Type B pancreatic cell (in vitro differentiated cells): ENCODE data around the gene MBD5. TPM values are rescaled to one million over a fixed set of nuclear protein-coding genes. Genes with fewer than 3 reads are reported as not detected.

ENCODE experiments used
- DNase-seq: peaks from one replicate; pipeline ENCODE4 v3.0.0; 2021; ENCODE audit warnings: mixed read lengths; ENCODE audit not compliant: unreplicated experiment; ENCODE audit errors: extremely low spot score
- H3K27ac Mint-ChIP-seq: 2 replicates; pipeline ENCODE4 v1.8.0; 2021; ENCODE audit warnings: mild to moderate bottlenecking, mixed read lengths
- H3K27me3 Mint-ChIP-seq: 2 replicates; pipeline ENCODE4 v1.8.0; 2021; ENCODE audit warnings: mixed read lengths
- H3K36me3 Mint-ChIP-seq: 2 replicates; pipeline ENCODE4 v1.8.0; 2021; ENCODE audit warnings: mixed read lengths
- H3K4me1 Mint-ChIP-seq: one replicate; pipeline ENCODE4 v1.8.0; 2021; ENCODE audit warnings: mixed read lengths; ENCODE audit not compliant: unreplicated experiment
- H3K4me3 Mint-ChIP-seq: 2 replicates; pipeline ENCODE4 v1.8.0; 2021; ENCODE audit warnings: mild to moderate bottlenecking, mixed read lengths
- H3K9me3 Mint-ChIP-seq: 2 replicates; pipeline ENCODE4 v1.8.0; 2021; ENCODE audit warnings: mixed read lengths
- total RNA-seq: library from RNA; stranded (reverse); gene quantifications from 2 replicates; pipeline ENCODE4 v1.2.1, GENCODE V29; 2021; ENCODE audit warnings: low replicate concordance
- TF ChIP-seq, protein P1 (sequence below): fragments of 200-600 bp; sonication (generic); conservative IDR thresholded peaks from 2 replicates; pipeline ENCODE4 v1.5.0; 2021; ENCODE audit warnings: antibody characterized with exemption, mild to moderate bottlenecking

Gene MBD5
- total RNA-seq, 1 donor from 2014 or later = 54.7 TPM

DNA sequence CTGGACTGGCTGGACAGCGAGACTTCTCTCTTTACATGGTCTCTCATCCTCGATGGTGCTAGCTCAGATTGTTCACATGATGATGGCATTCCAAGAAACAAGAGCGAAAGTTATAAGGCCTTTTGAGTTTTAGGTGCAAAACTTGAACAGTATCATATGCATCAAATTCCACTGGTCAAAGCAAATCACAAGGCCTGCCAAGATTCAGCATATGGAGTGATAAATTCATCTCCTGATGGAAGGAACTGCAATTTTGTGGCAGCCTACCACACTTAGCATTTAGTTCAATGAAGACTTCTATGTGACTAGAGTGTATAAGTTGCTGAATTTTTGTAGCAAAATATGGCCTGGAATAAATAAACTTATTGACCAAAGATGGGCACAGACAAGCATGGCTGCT, 429.6 kb downstream of the MBD5 start:
- Mint-ChIP-seq H3K27me3 (no peaks in the 10 kb centered on the region), H3K36me3 (no peaks in the 10 kb centered on the region), H3K27ac (no peak overlapping the region), H3K4me3 (no peak overlapping the region), H3K9me3 (no peaks in the 10 kb centered on the region), H3K4me1 (peaks cover 7% of the 10 kb centered on the region)
- no peak for DNase-seq
- TF ChIP-seq, protein P1, sequence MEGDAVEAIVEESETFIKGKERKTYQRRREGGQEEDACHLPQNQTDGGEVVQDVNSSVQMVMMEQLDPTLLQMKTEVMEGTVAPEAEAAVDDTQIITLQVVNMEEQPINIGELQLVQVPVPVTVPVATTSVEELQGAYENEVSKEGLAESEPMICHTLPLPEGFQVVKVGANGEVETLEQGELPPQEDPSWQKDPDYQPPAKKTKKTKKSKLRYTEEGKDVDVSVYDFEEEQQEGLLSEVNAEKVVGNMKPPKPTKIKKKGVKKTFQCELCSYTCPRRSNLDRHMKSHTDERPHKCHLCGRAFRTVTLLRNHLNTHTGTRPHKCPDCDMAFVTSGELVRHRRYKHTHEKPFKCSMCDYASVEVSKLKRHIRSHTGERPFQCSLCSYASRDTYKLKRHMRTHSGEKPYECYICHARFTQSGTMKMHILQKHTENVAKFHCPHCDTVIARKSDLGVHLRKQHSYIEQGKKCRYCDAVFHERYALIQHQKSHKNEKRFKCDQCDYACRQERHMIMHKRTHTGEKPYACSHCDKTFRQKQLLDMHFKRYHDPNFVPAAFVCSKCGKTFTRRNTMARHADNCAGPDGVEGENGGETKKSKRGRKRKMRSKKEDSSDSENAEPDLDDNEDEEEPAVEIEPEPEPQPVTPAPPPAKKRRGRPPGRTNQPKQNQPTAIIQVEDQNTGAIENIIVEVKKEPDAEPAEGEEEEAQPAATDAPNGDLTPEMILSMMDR = no peak

DNA sequence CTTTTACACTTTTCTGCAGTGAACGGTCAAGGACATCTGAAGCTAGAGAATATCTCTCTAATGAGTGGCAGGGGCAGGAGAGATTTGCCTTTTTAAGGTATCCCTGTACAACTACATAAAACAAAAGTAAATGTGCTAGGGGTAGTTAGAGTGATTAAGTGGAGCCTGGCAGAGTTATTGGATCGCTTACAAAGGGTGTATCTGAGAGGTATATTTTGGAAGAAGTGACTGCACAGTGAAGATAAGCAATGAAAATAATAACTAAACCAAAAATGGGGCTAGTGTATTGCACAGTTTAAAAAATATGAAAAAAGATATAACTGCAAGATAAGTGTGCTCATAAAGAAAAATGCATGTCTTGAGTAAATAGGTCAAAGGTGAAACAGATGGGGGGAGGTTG, 430.2 kb downstream of the MBD5 start:
- no peaks in the 10 kb centered on the region for H3K9me3 Mint-ChIP-seq
- no peak overlapping the region for H3K27ac Mint-ChIP-seq
- no peak overlapping the region for H3K4me3 Mint-ChIP-seq
- peaks cover 7% of the 10 kb centered on the region for H3K4me1 Mint-ChIP-seq
- H3K36me3 Mint-ChIP-seq = no peaks in the 10 kb centered on the region
- no peak for DNase-seq
- H3K27me3 Mint-ChIP-seq = no peaks in the 10 kb centered on the region
- TF ChIP-seq, protein P1 = no peak

DNA sequence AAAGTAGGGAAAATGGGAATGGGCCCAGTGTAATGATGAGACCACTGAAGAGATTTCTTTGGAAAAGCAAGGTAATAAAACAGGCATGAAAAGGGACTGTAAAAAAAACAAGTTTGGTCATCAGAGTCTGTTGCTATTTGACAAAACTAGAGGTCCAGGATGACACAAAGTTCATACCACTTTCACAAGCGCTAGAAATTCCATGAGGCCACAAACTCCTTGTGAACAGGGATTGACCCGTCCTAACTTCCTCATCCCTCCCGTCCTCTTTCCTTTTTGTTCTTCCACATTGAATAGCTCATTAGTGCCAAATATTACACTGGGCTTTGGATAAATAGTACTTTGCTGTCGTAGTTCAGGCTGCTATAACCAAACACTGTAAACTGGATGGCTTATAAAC, 434.9 kb downstream of the MBD5 start:
- H3K36me3 Mint-ChIP-seq = peaks cover 4% of the 10 kb centered on the region
- H3K27me3 Mint-ChIP-seq = no peaks in the 10 kb centered on the region
- no peak for DNase-seq
- H3K4me1 Mint-ChIP-seq = peaks cover 7% of the 10 kb centered on the region
- no peak overlapping the region for H3K27ac Mint-ChIP-seq
- no peak overlapping the region for H3K4me3 Mint-ChIP-seq
- H3K9me3 Mint-ChIP-seq = no peaks in the 10 kb centered on the region
- TF ChIP-seq, protein P1 = no peak

DNA sequence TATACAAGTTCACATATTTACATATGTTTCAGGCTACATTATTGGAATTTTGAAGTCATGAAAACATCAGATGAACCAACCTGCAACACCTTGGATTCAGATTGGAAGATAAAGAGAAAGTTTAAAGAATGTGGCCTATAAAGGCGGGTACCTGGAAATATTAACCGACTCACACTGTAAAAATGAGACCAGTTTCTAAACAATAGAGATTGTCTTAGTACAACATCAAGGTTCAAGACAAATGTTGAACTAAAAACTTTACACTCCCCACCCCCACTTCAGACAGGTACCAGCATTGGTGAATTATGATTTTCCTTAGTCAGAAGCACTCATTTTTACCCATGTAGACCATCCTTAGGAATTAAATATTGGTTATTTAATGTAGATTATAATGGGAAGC, 437.3 kb downstream of the MBD5 start:
- no peaks in the 10 kb centered on the region for H3K4me1 Mint-ChIP-seq
- no peak overlapping the region for H3K4me3 Mint-ChIP-seq
- no peaks in the 10 kb centered on the region for H3K9me3 Mint-ChIP-seq
- no peak overlapping the region for H3K27ac Mint-ChIP-seq
- peaks cover 4% of the 10 kb centered on the region for H3K36me3 Mint-ChIP-seq
- no peaks in the 10 kb centered on the region for H3K27me3 Mint-ChIP-seq
- TF ChIP-seq, protein P1 = no peak
- no peak for DNase-seq

DNA sequence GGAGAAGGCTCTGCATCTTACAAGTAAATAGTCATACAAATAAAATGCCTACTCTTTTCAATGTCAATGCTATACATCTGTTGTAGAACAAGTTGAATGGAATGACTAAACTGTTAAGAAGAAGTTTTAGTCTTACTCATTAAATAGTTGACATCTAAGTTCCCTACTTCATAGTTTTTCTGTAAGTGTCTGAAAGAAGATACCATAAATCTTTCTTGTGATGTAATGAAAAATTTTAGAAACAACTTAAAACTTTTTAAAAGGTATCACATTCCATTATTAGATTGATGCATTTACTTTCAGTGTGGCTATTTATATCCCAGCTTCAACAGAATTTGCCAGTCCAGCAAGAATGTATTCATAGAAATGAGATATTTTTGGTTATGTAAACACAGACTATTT, 438.5 kb downstream of the MBD5 start:
- no peak for DNase-seq
- Mint-ChIP-seq H3K9me3 (no peaks in the 10 kb centered on the region), H3K27me3 (no peaks in the 10 kb centered on the region), H3K36me3 (peaks cover 5% of the 10 kb centered on the region), H3K4me3 (no peak overlapping the region), H3K4me1 (no peaks in the 10 kb centered on the region), H3K27ac (no peak overlapping the region)
- TF ChIP-seq, protein P1 = no peak

DNA sequence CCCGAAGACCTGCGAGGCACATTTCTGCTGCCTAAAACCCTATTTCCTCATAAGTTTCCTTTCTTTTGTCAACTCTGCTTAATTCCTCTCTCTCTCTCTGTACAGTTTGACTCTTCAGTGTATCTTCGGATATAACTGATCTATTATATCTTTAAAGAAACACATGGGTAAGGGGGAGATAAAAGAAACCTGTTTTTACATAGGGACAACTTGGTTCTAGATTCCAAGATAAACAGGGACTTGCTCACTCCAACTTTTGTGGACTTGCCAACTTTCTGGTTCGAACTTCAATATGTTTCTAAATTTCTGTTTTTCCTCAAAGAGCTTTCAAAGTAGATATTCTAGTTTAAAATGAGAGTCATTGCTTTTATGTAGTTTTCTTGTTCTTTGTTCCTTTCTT, 441.0 kb downstream of the MBD5 start:
- H3K36me3 Mint-ChIP-seq = peaks cover 7% of the 10 kb centered on the region
- no peaks in the 10 kb centered on the region for H3K9me3 Mint-ChIP-seq
- no peaks in the 10 kb centered on the region for H3K4me1 Mint-ChIP-seq
- H3K4me3 Mint-ChIP-seq = no peak overlapping the region
- DNase-seq = no peak
- H3K27ac Mint-ChIP-seq = no peak overlapping the region
- no peaks in the 10 kb centered on the region for H3K27me3 Mint-ChIP-seq
- TF ChIP-seq, protein P1 = no peak
